SK-N-SH (cell line): ENCODE measurements around the gene DCUN1D2. TPM values are rescaled to one million over a fixed set of nuclear protein-coding genes. Genes with fewer than 3 reads are reported as not detected.

ENCODE experiments used
- CTCF ChIA-PET: fragments of 300-600, 350-600 bp; formaldehyde crosslinking; extraction: SDS; loops from one replicate; lab custom pipeline; 2021; lab: Yijun Ruan, JAX
- POLR2A ChIA-PET: fragments of 350-600 bp; sonication (Branson Sonifier 250); formaldehyde crosslinking; extraction: SDS; loops from one replicate; lab custom pipeline; 2020; ENCODE audit warnings: antibody characterized with exemption, inconsistent platforms; lab: Yijun Ruan, JAX
- DNase-seq: peaks from one replicate; pipeline ENCODE4 v3.0.0; 2012
- H2AFZ ChIP-seq: fragments of 200-600 bp; sonication (generic); 2 replicates; pipeline ENCODE4 v1.8.1; 2016; ENCODE audit warnings: antibody characterized with exemption, mild to moderate bottlenecking, low read depth
- H3F3A ChIP-seq: fragments of 200-600 bp; sonication (generic); replicated peaks from 2 replicates; pipeline ENCODE3; 2016; ENCODE audit warnings: antibody characterized with exemption, mild to moderate bottlenecking; ENCODE audit not compliant: insufficient read depth
- H3K27ac ChIP-seq, 2 experiments: fragments of 200-500 bp in 1 of 2; fragments of 200-600 bp in 1 of 2; sonication (Bioruptor generic) in 1 of 2; sonication (generic), shearing (Covaris generic) in 1 of 2; 2 replicates each; pipeline versions ENCODE4 v1.5.1 to v1.6.1; 2014 to 2016; ENCODE audit warnings: low read depth in 2 of 2, inconsistent platforms in 1 of 2, low read length in 1 of 2, mild to moderate bottlenecking in 1 of 2, mixed read lengths in 1 of 2
- H3K27me3 ChIP-seq: fragments of 200-600 bp; sonication (generic), shearing (Covaris generic); 2 replicates; pipeline ENCODE4 v1.6.1; 2016; ENCODE audit warnings: mixed run types; ENCODE audit not compliant: insufficient read depth
- H3K36me3 ChIP-seq, 2 experiments: fragments of 200-500 bp in 1 of 2; fragments of 200-600 bp in 1 of 2; sonication (Bioruptor generic) in 1 of 2; sonication (generic) in 1 of 2; replicated peaks in 1 of 2; 2 replicates each; pipeline versions ENCODE3 to v1.5.1; 2014 to 2016; ENCODE audit warnings: low read length in 1 of 2, mild to moderate bottlenecking in 1 of 2; ENCODE audit not compliant: insufficient read depth in 2 of 2, control insufficient read depth in 1 of 2
- H3K4me1 ChIP-seq, 2 experiments: fragments of 200-500 bp in 1 of 2; fragments of 200-600 bp in 1 of 2; sonication (Bioruptor generic) in 1 of 2; sonication (generic), shearing (Covaris generic) in 1 of 2; 2 replicates each; pipeline versions ENCODE4 v1.5.1 to v1.6.1; 2014 to 2016; ENCODE audit warnings: low read depth in 1 of 2, low read length in 1 of 2, mixed run types in 1 of 2; ENCODE audit not compliant: insufficient read depth in 2 of 2, control insufficient read depth in 1 of 2
- H3K4me2 ChIP-seq: fragments of 200-600 bp; sonication (generic), shearing (Covaris generic); 2 replicates; pipeline ENCODE4 v1.6.1; 2017; ENCODE audit warnings: mixed run types
- H3K4me3 ChIP-seq, 2 experiments: fragments of 200-500 bp in 1 of 2; fragments of 200-600 bp in 1 of 2; sonication (Bioruptor generic) in 1 of 2; sonication (generic), shearing (Covaris generic) in 1 of 2; 2 replicates each; pipeline versions ENCODE4 v1.5.1 to v1.8.1; 2014 to 2016; ENCODE audit warnings: low read depth in 2 of 2, inconsistent platforms in 1 of 2, low read length in 1 of 2, mild to moderate bottlenecking in 1 of 2, mixed read lengths in 1 of 2, moderate library complexity in 1 of 2
- H3K79me2 ChIP-seq: fragments of 200-600 bp; sonication (generic); 2 replicates; pipeline ENCODE4 v1.8.1; 2017; ENCODE audit warnings: mild to moderate bottlenecking; ENCODE audit not compliant: insufficient read depth
- H3K9ac ChIP-seq: fragments of 200-600 bp; sonication (generic); 2 replicates; pipeline ENCODE4 v1.6.1; 2017; ENCODE audit warnings: mixed run types
- H3K9me2 ChIP-seq: fragments of 200-600 bp; sonication (generic); 2 replicates; pipeline ENCODE4 v1.6.1; 2017; ENCODE audit warnings: mixed run types
- H3K9me3 ChIP-seq: fragments of 200-600 bp; sonication (generic); 2 replicates; pipeline ENCODE4 v1.6.1; 2017; ENCODE audit warnings: mixed run types, mild to moderate bottlenecking, moderate library complexity
- H4K20me1 ChIP-seq: fragments of 200-600 bp; sonication (generic); 2 replicates; pipeline ENCODE4 v1.6.1; 2017; ENCODE audit warnings: mild to moderate bottlenecking, mixed run types; ENCODE audit not compliant: insufficient read depth
- CHD2 ChIP-seq: fragments of 150-350 bp; IDR thresholded peaks from 2 replicates; pipeline ENCODE4 v1.6.1; 2018; ENCODE audit warnings: low read length; ENCODE audit not compliant: partially characterized antibody
- EP300 ChIP-seq, 2 experiments: IDR thresholded peaks; 2 replicates each; pipeline versions ENCODE4 v1.4.0 to v1.6.1; 2012; ENCODE audit warnings: borderline replicate concordance in 1 of 2, low read depth in 1 of 2, low read length in 1 of 2
- GABPA ChIP-seq: IDR thresholded peaks from 2 replicates; pipeline ENCODE4 v1.4.0; 2012; ENCODE audit warnings: low read depth, mild to moderate bottlenecking
- GATA2 ChIP-seq: sonication (generic); formaldehyde crosslinking; IDR thresholded peaks from 2 replicates; pipeline ENCODE4 v1.5.0; 2020; ENCODE audit warnings: mild to moderate bottlenecking, missing genetic modification reagents
- IRF3 ChIP-seq: fragments of 150-350 bp; IDR thresholded peaks from 2 replicates; pipeline ENCODE4 v1.6.1; 2016; ENCODE audit warnings: mild to moderate bottlenecking, low read depth, low read length
- NFIC ChIP-seq: IDR thresholded peaks from 2 replicates; pipeline ENCODE4 v1.4.0; 2012; ENCODE audit warnings: borderline replicate concordance
- NRF1 ChIP-seq: IDR thresholded peaks from 2 replicates; pipeline ENCODE4 v1.6.1; 2012; ENCODE audit warnings: low read depth, mild to moderate bottlenecking, low read length
- PBX3 ChIP-seq: IDR thresholded peaks from 2 replicates; pipeline ENCODE4; 2012
- REST ChIP-seq: IDR thresholded peaks from 2 replicates; pipeline ENCODE4 v1.6.1; 2012; ENCODE audit warnings: mild to moderate bottlenecking, low read depth, low read length, moderate library complexity
- RFX5 ChIP-seq: IDR thresholded peaks from 2 replicates; pipeline ENCODE4 v1.6.1; 2012; ENCODE audit warnings: mild to moderate bottlenecking, improper control_type of control experiment, low read length
- RXRA ChIP-seq: IDR thresholded peaks from 2 replicates; pipeline ENCODE4 v1.4.0; 2012; ENCODE audit warnings: low read depth, mild to moderate bottlenecking, borderline replicate concordance
- SIN3A ChIP-seq: IDR thresholded peaks from 2 replicates; pipeline ENCODE4 v1.6.1; 2012; ENCODE audit warnings: low read depth, mild to moderate bottlenecking, low read length, moderate library complexity, borderline replicate concordance
- TAF1 ChIP-seq: IDR thresholded peaks from 2 replicates; pipeline ENCODE4 v1.6.1; 2012; ENCODE audit warnings: low read depth, mild to moderate bottlenecking, low read length, moderate library complexity, borderline replicate concordance
- YY1 ChIP-seq: IDR thresholded peaks from 2 replicates; pipeline ENCODE4 v1.4.0; 2012; ENCODE audit warnings: low read depth, mild to moderate bottlenecking
- ZBTB33 ChIP-seq: IDR thresholded peaks from 2 replicates; pipeline ENCODE4 v1.4.0; 2012; ENCODE audit warnings: low read depth, borderline replicate concordance
- WGBS: methylation state at CpG from one replicate; pipeline ENCODE4 v1.1.6; 2017; ENCODE audit warnings: low lambda C conversion rate; 5-methylcytosine and 5-hydroxymethylcytosine counted together
- polyA plus RNA-seq, 3 experiments: library from polyadenylated mRNA; depleted of rRNA; stranded (reverse); fragments of >200 nt; gene quantifications; 2 replicates each; pipeline ENCODE4 v1.2.3, GENCODE V29; 2012

The DCUN1D2 gene
- polyA plus RNA-seq, 1 of the 3 experiments (the other 2 are of a cell fraction), result 11.0 TPM

GRCh38 chr13:113417836-113418721 is 72.4 kb downstream of the DCUN1D2 start:
- no peaks in the 10 kb centered on the region for H3K36me3 ChIP-seq
- no peaks in the 10 kb centered on the region for H3K27me3 ChIP-seq
- no peak overlapping the region for H2AFZ ChIP-seq
- H3K4me2 ChIP-seq, result no peak overlapping the region
- no peaks in the 10 kb centered on the region for H3K79me2 ChIP-seq
- no peaks in the 10 kb centered on the region for H3K9me3 ChIP-seq
- peaks cover 0 to 22% of the 10 kb centered on the region in 2 experiments; a peak in 2 of 4 replicates for H3K4me1 ChIP-seq
- H3K9ac ChIP-seq, result no peak overlapping the region
- CTCF ChIA-PET, result interaction anchor here (0.9 to 1.3 kb wide), 2 partner anchors 10 to 15 kb away, joined by 4 to 5 read pairs; no protein-coding TSS in a partner anchor
- H3K4me3 ChIP-seq, result no peak overlapping the region
- POLR2A ChIA-PET, result no interaction called here
- no peaks in the 10 kb centered on the region for H3F3A ChIP-seq
- no peaks in the 10 kb centered on the region for H3K9me2 ChIP-seq
- no peak for TF ChIP-seq GATA2 (CRISPR knock-in tag)
- TF ChIP-seq IRF3, result no peak
- TF ChIP-seq TAF1, result no peak
- no peak for TF ChIP-seq RXRA
- no peak for TF ChIP-seq GABPA
- no peak for TF ChIP-seq SIN3A
- no peak for TF ChIP-seq REST
- no peak for TF ChIP-seq PBX3
- no peak for TF ChIP-seq NFIC
- no peak for TF ChIP-seq NRF1
- TF ChIP-seq RFX5, result no peak
- TF ChIP-seq YY1, result no peak
- no peak for TF ChIP-seq EP300 (IDR thresholded peaks at IDR 0.05; ENCODE audit: borderline replicate concordance in 1 of 2, low read depth in 1 of 2, low read length in 1 of 2)
- no peak for TF ChIP-seq CHD2
- no peak for TF ChIP-seq ZBTB33
- 72% methylated on average over 15 of the region's 16 CpGs for WGBS
- H3K27ac ChIP-seq, result no peak overlapping the region
- no peak for DNase-seq
- no peaks in the 10 kb centered on the region for H4K20me1 ChIP-seq
